IPS DF 4.7 (cell line): ENCODE data around the gene HOXC9.

Experiments
- DNase-seq: peaks from one replicate; pipeline ENCODE4 v3.0.0-alpha.2; 2013; ENCODE audit warnings: low spot score; ENCODE audit errors: extremely low read depth

Gene HOXC9

DNA sequence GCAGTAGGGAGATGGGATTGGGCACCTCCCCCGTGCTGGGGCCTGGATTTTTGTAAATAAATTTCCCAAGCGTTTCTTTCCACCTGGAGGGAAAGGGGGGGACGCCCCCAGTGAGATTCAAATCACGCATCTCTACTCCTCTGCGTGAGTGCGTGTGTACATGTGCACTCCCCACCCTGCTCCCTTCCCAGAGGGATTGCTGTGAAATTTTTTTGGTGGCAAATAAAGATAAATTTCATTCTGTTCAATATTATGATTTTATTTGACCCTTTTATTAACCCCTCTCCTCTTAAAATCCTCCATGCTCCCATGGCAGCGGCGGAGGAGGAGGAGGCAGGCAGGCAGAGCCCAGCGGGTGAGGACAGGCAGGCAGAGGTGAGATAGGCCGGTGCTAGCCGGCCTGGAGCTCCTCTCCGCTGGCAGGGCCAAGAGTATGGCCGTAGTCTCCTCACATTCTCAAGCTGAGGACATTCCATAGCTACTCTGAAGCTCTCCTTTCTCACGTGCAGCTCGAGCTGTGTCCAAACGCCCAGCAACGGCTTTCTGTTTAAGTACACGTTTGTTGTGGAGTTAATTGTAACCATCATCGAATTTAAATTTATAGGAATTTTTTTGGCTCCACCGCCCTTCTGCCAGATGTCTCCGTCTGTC lies 23.7 kb upstream of the HOXC9 start:
- no peak for DNase-seq

GRCh38 chr12:53976823-53977595 lies 23.0 kb upstream of the HOXC9 start:
- no peak for DNase-seq

DNA sequence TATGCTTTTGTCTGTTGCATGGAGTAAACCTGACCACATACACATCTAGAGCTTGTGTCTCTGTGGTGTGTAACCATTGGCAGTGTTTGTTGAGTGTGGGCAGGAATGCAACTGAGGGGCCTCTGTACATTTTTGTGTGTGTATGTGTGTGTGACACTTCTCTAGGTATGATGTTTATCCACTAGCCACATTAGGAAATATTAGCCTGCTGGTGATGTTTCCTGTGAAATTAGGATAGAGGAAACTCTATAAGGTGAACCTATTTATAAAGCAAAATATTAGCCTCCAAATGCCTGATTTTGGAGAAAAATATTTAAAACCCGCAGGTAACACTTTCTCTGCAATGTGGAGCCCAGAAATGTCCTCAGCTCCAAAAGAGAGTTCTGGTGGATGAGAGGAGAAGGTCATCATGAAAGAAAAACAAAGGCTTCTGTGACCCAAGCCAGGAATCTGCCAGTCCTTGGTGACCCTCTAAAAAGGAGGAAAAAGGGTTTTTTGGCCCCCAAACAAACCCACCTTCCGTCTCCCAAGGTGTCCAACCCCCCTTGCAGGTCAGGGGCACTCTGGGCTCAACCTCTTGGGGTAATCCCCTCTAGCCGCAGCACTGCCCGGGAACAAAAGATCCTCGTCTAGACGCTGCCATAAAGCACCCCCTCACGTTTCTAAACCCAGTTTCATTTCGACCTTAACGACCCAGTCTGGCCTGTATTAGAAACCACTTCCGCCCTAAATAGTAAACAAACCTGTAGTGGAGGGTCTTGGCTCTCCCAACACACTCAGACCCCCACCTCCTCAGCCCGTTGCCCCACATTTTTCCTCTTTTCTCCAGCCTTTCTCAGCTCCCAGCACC lies 22.1 kb upstream of the HOXC9 start:
- DNase-seq = no peak

GRCh38 chr12:53978477-53979356 lies 21.2 kb upstream of the HOXC9 start:
- DNase-seq = no peak

DNA sequence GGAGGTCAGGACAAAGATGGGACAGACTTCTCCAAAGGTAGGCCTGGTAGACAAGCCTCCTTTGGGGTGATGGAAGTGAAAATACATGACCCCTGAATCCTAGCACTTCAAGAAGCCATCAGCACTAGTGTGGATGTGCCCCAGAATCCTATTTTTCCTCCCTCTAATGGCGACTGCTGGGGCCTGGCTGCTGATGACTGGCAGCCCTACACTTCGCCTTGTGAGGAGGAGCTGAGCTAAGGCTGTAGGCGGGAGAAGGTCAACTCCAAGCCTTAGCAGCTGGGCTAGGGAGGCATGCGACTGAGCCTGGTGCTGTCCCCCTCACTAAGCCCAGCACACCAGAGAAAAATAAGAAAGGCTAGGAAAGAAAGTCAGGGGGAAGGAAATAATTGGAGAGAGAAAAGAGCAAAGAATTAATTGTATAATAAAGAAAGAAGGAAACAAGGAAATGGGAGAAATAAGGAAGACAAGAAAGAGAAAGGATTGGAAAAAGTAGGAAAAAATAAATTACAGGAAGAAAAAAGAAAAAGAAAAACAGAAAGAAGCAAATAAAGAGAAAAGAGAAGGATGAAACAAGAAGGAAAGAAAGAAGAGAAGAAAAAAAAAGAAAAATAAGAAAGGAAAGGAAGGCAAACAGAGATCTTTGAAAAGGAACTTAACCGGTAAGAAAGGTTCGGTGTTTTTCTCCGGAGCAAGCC lies 19.7 kb upstream of the HOXC9 start:
- DNase-seq = no peak

GRCh38 chr12:53980802-53981496 lies 19.0 kb upstream of the HOXC9 start:
- DNase-seq = no peak

- no peak for DNase-seq
Measured at GRCh38 chr12:53981634-53982565, 18.1 kb upstream of the HOXC9 start.

DNA sequence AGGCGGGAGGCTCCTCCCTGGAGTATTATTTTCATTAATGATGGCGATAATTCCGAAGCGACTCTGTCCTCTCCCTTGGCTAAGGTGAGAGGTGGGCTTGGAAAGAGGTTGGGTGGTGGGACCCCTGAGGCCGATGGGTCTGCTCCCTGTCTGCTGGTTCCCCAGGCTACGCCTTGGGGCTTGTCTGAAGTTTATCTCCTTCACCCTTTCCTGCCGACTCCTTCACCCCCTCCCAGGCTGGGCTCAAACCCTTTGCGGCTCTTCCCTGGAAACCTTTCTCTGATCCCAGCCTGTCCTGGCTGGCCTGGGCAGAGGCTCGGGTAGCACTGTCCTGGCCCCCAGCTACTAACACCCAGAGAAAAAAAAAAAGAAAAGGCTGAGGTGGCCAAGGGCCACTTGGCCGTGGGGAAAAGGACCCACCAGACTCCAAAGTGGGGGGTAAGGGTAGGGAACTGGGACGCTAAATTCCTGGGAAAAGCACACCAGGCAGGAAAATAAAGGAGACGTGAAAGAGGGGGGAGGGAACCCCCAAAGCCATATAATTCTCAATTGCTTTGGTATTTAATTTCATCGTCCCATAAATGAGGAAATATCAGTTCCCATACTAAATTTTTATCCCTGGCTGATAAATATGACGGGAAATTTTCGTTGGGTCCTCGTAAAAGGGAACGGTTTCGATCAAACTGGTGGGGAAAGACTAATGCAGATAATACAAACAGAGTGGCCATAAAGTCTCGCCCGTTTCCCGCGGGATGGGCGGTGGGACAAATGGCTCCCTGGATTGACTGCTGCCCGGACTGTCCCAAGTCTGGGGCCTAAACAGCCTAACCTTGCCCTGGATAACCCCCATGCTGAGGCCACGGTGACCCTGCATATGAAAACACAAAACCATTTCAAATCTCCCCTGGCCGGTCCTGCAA lies 17.1 kb upstream of the HOXC9 start:
- DNase-seq = no peak

GRCh38 chr12:53983568-53983949 lies 16.4 kb upstream of the HOXC9 start:
- no peak for DNase-seq

- no peak for DNase-seq
Measured at GRCh38 chr12:53983950-53984572, 15.9 kb upstream of the HOXC9 start.

- no peak for DNase-seq
Measured at GRCh38 chr12:53984901-53985691, 14.9 kb upstream of the HOXC9 start, which contains the start of gene HOXC10. HOXC10 (plus strand) TSS chr12:53985146; CDS start chr12:53985260, 114 bp downstream.

GRCh38 chr12:53985692-53985993 lies 14.3 kb upstream of the HOXC9 start:
- DNase-seq = no peak

- no peak for DNase-seq
Measured at GRCh38 chr12:53985994-53986685, 13.8 kb upstream of the HOXC9 start.

GRCh38 chr12:53986686-53987483 lies 13.1 kb upstream of the HOXC9 start:
- DNase-seq = no peak

- DNase-seq = no peak
Measured at GRCh38 chr12:53987787-53988230, 12.2 kb upstream of the HOXC9 start.
